ENCODE measurements around the gene ETV6. TPM values are rescaled to one million over a fixed set of nuclear protein-coding genes. Genes with fewer than 3 reads are reported as not detected.

Gene ETV6
- total RNA-seq, 1 donor from 2014 or later, result 119 TPM

- Mint-ChIP-seq H3K27ac (peak overlapping the region; percentile 97), H3K36me3 (ENCODE audit: low read depth) (peaks cover 37% of the 10 kb centered on the region), H3K4me1 (peaks cover 47% of the 10 kb centered on the region), H3K9me3 (no peaks in the 10 kb centered on the region), H3K4me3 (peak overlapping the region; percentile 91), H3K27me3 (no peaks in the 10 kb centered on the region)
- DNase-seq, result no peak
- intact Hi-C loops (cut with micrococcal nuclease), result loop anchor here (1.0 to 5.0 kb wide), 5 partner anchors 51 to 1066 kb away; partner anchors contain the start of gene CDKN1B
Measured at GRCh38 chr12:11651785-11652184, 2.3 kb downstream of the ETV6 start.

GRCh38 chr12:11652351-11653040, 3.0 kb downstream of the ETV6 start:
- intact Hi-C loops (cut with micrococcal nuclease), result loop anchor here (1.0 to 5.0 kb wide), 5 partner anchors 50 to 1065 kb away; partner anchors contain the start of gene CDKN1B
- peak overlapping the region; percentile 97 for H3K27ac Mint-ChIP-seq
- H3K36me3 Mint-ChIP-seq (ENCODE audit: low read depth), result peaks cover 44% of the 10 kb centered on the region
- DNase-seq, result peak; percentile 76
- no peaks in the 10 kb centered on the region for H3K27me3 Mint-ChIP-seq
- no peaks in the 10 kb centered on the region for H3K9me3 Mint-ChIP-seq
- H3K4me1 Mint-ChIP-seq, result peaks cover 52% of the 10 kb centered on the region
- H3K4me3 Mint-ChIP-seq, result peak overlapping the region; percentile 91

- Mint-ChIP-seq H3K27ac (peak overlapping the region; percentile 97), H3K36me3 (ENCODE audit: low read depth) (peaks cover 48% of the 10 kb centered on the region)
Measured at GRCh38 chr12:11653215-11653753, 3.8 kb downstream of the ETV6 start.

DNA sequence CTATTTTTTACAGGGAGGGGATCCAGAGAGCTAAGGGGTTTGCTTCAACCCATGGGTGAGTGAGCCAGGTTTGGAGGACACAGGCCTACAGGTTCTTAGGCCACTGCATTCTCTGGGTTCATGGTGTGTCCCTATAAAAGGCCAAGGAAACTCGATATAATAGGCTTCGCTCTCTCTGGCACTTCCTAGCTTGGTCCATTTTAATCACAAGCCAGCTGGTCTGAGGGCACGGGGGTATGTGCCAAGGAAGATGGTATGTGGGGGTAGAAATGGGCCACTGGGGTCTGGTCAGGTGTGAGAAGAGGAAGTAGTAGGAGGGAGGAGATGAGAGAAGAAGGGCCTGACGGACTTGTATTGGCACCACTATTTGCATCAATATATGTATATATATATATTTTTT, 4.9 kb downstream of the ETV6 start:
- no peaks in the 10 kb centered on the region for H3K9me3 Mint-ChIP-seq
- peaks cover 61% of the 10 kb centered on the region for H3K4me1 Mint-ChIP-seq
- intact Hi-C loops (cut with micrococcal nuclease), result loop anchor here (5.0 kb wide), 1 partner anchor 1063 kb away; the partner anchor contains the start of gene CDKN1B
- H3K36me3 Mint-ChIP-seq (ENCODE audit: low read depth), result peaks cover 58% of the 10 kb centered on the region
- no peak for DNase-seq
- H3K4me3 Mint-ChIP-seq, result peak overlapping the region; percentile 39
- peak overlapping the region; percentile 57 for H3K27ac Mint-ChIP-seq
- H3K27me3 Mint-ChIP-seq, result no peaks in the 10 kb centered on the region

More at GRCh38 chr12:11653215-11653753, 3.8 kb downstream of the ETV6 start:
- Mint-ChIP-seq H3K9me3 (no peaks in the 10 kb centered on the region), H3K27me3 (no peaks in the 10 kb centered on the region), H3K4me3 (peak overlapping the region; percentile 91), H3K4me1 (peaks cover 55% of the 10 kb centered on the region)
- peak; percentile 81 for DNase-seq
- intact Hi-C loops (cut with micrococcal nuclease), result loop anchor here (1.0 to 5.0 kb wide), 5 partner anchors 50 to 1064 kb away; partner anchors contain the start of gene CDKN1B

DNA sequence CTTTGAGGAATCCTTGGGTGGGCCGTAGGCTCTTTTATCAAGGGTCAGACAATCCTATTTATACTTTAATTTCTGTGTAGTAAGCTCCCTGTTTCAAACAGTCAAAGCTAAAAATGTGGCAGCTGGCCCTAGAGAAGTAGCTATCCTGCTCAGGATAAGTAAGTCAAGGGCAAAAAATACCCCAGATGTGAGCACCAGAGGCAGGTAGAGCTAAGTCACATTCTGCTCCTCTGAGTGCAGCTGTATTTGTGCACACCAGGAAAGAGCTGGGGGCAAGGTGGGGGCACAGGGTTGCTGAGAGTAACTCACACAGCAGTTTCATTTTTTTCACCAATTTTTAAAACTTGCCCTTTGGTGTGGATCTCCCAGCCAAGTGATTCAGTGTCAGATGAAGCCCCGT, 5.3 kb downstream of the ETV6 start:
- Mint-ChIP-seq H3K9me3 (no peaks in the 10 kb centered on the region), H3K4me3 (no peak overlapping the region), H3K27me3 (no peaks in the 10 kb centered on the region), H3K27ac (no peak overlapping the region), H3K36me3 (ENCODE audit: low read depth) (peaks cover 62% of the 10 kb centered on the region), H3K4me1 (peaks cover 66% of the 10 kb centered on the region)
- intact Hi-C loops (cut with micrococcal nuclease), result loop anchor here (5.0 kb wide), 1 partner anchor 1062 kb away; the partner anchor contains the start of gene CDKN1B
- no peak for DNase-seq

GRCh38 chr12:11655842-11656241, 6.4 kb downstream of the ETV6 start:
- no peaks in the 10 kb centered on the region for H3K27me3 Mint-ChIP-seq
- intact Hi-C loops (cut with micrococcal nuclease), result no loop called here
- H3K4me3 Mint-ChIP-seq, result no peak overlapping the region
- H3K27ac Mint-ChIP-seq, result no peak overlapping the region
- DNase-seq, result no peak
- H3K4me1 Mint-ChIP-seq, result peaks cover 70% of the 10 kb centered on the region
- no peaks in the 10 kb centered on the region for H3K9me3 Mint-ChIP-seq
- H3K36me3 Mint-ChIP-seq (ENCODE audit: low read depth), result peaks cover 62% of the 10 kb centered on the region

DNA sequence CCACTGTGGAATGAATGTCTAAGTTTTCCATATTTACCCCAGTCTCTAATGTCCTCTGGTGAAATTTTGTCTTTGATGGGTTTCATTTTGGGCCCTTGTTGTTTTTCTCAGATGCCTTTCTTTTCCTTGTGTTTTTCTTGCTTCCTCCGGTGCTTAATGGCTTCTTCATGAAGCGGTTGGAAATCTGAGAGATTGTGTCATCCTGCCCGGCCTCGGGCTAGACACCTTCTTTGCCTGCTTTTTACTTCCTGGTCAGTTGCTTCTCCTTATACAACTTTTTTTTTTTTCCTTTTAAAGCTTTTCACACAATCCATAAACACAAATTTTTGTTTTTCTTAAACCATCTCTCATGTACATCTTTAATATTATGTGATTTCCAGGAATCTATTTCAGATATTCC, 7.1 kb downstream of the ETV6 start:
- no peak for DNase-seq
- H3K9me3 Mint-ChIP-seq, result no peaks in the 10 kb centered on the region
- H3K4me1 Mint-ChIP-seq, result peaks cover 73% of the 10 kb centered on the region
- intact Hi-C loops (cut with micrococcal nuclease), result no loop called here
- H3K36me3 Mint-ChIP-seq (ENCODE audit: low read depth), result peaks cover 61% of the 10 kb centered on the region
- no peak overlapping the region for H3K4me3 Mint-ChIP-seq
- no peaks in the 10 kb centered on the region for H3K27me3 Mint-ChIP-seq
- H3K27ac Mint-ChIP-seq, result no peak overlapping the region

- Mint-ChIP-seq H3K27me3 (no peaks in the 10 kb centered on the region), H3K4me3 (no peak overlapping the region), H3K4me1 (peaks cover 79% of the 10 kb centered on the region), H3K36me3 (ENCODE audit: low read depth) (peaks cover 61% of the 10 kb centered on the region), H3K27ac (no peak overlapping the region), H3K9me3 (no peaks in the 10 kb centered on the region)
- intact Hi-C loops (cut with micrococcal nuclease), result no loop called here
- no peak for DNase-seq
Measured at GRCh38 chr12:11657511-11657910, 8.0 kb downstream of the ETV6 start.

DNA sequence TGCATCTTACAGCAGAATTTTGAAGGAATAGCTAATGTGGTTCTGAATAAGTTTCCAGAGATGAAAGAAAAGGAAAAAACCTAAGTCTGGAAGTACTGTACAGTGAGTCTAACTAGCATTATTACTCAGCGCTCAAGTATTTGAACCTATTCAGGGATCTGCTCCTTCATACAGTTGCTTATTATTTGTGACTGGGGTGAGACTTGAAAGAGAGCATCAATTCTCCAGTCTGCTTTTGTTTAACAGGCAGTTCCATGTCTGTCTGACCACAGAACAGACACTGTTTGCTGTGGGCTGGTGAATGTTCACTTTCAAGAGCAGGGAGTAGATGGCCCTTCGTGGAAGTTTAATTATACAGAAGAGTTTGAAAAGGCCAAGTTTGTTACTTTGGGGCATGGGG, 9.3 kb downstream of the ETV6 start:
- Mint-ChIP-seq H3K4me3 (peak overlapping the region; percentile 45), H3K9me3 (no peaks in the 10 kb centered on the region), H3K36me3 (ENCODE audit: low read depth) (peaks cover 66% of the 10 kb centered on the region), H3K27ac (peak overlapping the region; percentile 62), H3K4me1 (peaks cover 78% of the 10 kb centered on the region), H3K27me3 (no peaks in the 10 kb centered on the region)
- intact Hi-C loops (cut with micrococcal nuclease), result no loop called here
- no peak for DNase-seq

GRCh38 chr12:11660624-11661023, 11.2 kb downstream of the ETV6 start:
- H3K36me3 Mint-ChIP-seq (ENCODE audit: low read depth), result peaks cover 76% of the 10 kb centered on the region
- H3K27ac Mint-ChIP-seq, result no peak overlapping the region
- intact Hi-C loops (cut with micrococcal nuclease), result no loop called here
- H3K9me3 Mint-ChIP-seq, result peaks cover 5% of the 10 kb centered on the region
- H3K4me3 Mint-ChIP-seq, result no peak overlapping the region
- DNase-seq, result no peak
- peaks cover 71% of the 10 kb centered on the region for H3K4me1 Mint-ChIP-seq
- H3K27me3 Mint-ChIP-seq, result no peaks in the 10 kb centered on the region

DNA sequence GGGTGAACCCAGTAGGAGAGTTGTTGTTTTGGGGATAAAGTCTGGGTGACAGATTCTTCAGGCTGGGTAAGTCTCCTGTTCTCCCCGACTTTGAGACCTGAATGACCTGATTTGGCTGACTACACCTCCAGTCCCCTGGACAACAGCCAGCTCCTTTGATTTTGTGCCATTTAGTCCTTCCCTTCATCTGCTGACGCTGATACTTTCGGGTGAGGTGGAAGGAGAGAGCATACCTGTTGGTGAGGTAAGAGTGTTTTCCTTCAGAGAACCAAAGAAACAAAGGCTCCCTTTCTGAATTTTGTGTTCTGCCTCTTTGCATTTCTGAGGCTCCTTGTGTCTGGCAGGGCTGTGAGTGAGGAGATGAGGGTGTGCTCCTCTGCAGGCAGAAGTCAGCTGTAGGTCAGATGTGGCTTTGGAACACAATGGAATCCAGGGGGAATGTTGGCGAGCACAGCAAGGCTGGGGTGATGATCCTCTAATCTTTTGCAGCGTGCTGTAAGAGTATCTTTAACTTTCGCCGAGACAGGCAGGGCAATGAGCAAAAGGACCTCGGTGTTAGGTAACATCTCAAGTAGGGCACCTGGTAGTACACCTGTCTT, 12.1 kb downstream of the ETV6 start:
- peaks cover 75% of the 10 kb centered on the region for H3K36me3 Mint-ChIP-seq (ENCODE audit: low read depth)

GRCh38 chr12:11662369-11662768, 12.9 kb downstream of the ETV6 start:
- DNase-seq, result no peak
- Mint-ChIP-seq H3K9me3 (peaks cover 5% of the 10 kb centered on the region), H3K27me3 (no peaks in the 10 kb centered on the region), H3K4me1 (peaks cover 66% of the 10 kb centered on the region), H3K27ac (peak overlapping the region; percentile 55), H3K36me3 (ENCODE audit: low read depth) (peaks cover 72% of the 10 kb centered on the region), H3K4me3 (peak overlapping the region; percentile 30)
- intact Hi-C loops (cut with micrococcal nuclease), result no loop called here

More for the DNA sequence above, 12.1 kb downstream of the ETV6 start:
- Mint-ChIP-seq H3K9me3 (peaks cover 5% of the 10 kb centered on the region), H3K27me3 (no peaks in the 10 kb centered on the region), H3K27ac (peak overlapping the region; percentile 55), H3K4me3 (peak overlapping the region; percentile 30), H3K4me1 (peaks cover 70% of the 10 kb centered on the region)
- DNase-seq, result no peak
- intact Hi-C loops (cut with micrococcal nuclease), result no loop called here

- H3K36me3 Mint-ChIP-seq (ENCODE audit: low read depth), result peaks cover 70% of the 10 kb centered on the region
- intact Hi-C loops (cut with micrococcal nuclease), result no loop called here
- DNase-seq, result no peak
- no peaks in the 10 kb centered on the region for H3K27me3 Mint-ChIP-seq
- peaks cover 61% of the 10 kb centered on the region for H3K4me1 Mint-ChIP-seq
- H3K4me3 Mint-ChIP-seq, result no peak overlapping the region
- no peak overlapping the region for H3K27ac Mint-ChIP-seq
- H3K9me3 Mint-ChIP-seq, result peaks cover 5% of the 10 kb centered on the region
Measured at GRCh38 chr12:11663130-11663529, 13.7 kb downstream of the ETV6 start.

DNA sequence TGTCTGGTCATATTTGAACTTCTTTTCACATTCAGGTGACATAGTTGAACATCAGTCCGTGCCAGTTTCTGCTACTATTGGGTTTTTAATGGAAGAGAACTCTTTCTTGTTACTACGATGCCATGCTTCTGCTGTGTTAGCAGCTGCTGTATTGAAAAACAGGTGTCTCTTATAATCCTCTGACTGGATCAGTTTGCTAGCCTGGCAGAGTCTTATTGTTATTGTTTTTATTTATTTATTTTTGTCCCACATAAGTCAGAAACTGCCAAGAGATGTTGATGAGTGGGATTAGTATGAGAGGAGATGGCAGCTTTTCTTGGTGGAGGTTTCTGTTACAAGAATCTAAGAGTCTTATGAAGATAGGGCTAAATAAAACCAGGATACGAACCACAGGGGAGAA, 14.6 kb downstream of the ETV6 start:
- H3K4me3 Mint-ChIP-seq, result no peak overlapping the region
- intact Hi-C loops (cut with micrococcal nuclease), result no loop called here
- peaks cover 5% of the 10 kb centered on the region for H3K9me3 Mint-ChIP-seq

More for the DNA sequence above, 14.6 kb downstream of the ETV6 start:
- no peak overlapping the region for H3K27ac Mint-ChIP-seq
- peaks cover 59% of the 10 kb centered on the region for H3K4me1 Mint-ChIP-seq
- H3K27me3 Mint-ChIP-seq, result no peaks in the 10 kb centered on the region
- DNase-seq, result no peak
- peaks cover 62% of the 10 kb centered on the region for H3K36me3 Mint-ChIP-seq (ENCODE audit: low read depth)
